OCI-M2 (cell line): ENCODE measurements around the gene CATSPERE.
"Not testable (repeated sequence)": the region's sequence is repeated elsewhere in the genome, so short reads cannot be mapped to it uniquely, and the experiment has no call there.

Experiments
- DNase-seq: peaks from one replicate; lab custom pipeline; 2025; ENCODE audit not compliant: unreplicated experiment; lab: John Stamatoyannopoulos, UW

CATSPERE gene

DNA sequence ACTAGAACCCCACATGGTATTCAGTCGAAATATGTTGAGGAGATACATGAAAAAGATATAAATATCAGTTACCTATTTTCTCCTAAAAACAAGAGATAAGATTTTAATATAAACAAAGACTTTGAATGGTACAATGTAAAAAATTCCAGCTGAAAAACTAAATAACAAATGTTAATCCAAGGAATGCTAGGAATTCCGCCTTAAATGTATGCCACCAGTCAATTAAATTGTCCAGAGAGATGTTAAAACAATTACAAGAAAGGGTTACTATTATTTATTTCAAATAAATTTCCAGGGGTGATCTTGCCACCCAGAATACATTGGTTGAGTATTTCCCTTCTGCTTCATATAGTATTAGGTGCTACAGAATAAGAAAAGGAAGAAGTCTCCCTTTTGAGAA lies 13.5 kb upstream of the CATSPERE start:
- no peak for DNase-seq

DNA sequence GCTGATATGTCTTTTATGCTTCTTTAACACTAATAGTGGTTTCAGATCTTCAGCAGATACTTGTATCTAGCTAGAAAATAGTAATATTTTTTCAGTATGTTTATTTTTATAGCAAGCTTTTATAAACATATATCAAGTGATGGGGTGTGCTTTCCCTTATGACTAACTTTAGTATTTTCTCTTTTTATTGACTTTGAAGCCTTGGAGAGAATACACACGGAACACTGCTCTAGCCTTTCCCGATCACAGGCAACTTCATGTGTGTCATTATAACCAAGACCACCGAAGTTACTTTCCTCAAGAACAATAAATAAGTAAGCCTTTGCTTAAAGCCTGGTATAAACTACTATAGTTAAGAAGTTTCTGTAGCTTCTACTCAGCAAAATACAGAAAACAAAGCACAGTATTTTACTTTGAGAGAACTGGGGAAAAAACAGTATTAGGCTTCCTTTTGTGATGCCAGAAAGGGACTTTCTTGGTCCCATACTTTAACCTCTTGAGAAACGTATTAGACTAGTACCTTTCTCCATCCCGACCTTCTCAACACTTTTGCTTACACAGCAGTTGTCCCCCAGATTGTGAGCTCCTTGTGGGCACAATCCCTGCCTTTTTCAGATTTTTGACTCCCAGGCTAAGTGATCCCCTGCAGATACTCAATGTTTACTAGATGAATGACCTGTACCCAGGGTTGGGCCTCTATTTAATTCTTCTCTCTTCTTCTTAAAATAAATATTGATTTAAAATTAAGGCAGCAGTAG lies 12.6 kb upstream of the CATSPERE start:
- no peak for DNase-seq

DNA sequence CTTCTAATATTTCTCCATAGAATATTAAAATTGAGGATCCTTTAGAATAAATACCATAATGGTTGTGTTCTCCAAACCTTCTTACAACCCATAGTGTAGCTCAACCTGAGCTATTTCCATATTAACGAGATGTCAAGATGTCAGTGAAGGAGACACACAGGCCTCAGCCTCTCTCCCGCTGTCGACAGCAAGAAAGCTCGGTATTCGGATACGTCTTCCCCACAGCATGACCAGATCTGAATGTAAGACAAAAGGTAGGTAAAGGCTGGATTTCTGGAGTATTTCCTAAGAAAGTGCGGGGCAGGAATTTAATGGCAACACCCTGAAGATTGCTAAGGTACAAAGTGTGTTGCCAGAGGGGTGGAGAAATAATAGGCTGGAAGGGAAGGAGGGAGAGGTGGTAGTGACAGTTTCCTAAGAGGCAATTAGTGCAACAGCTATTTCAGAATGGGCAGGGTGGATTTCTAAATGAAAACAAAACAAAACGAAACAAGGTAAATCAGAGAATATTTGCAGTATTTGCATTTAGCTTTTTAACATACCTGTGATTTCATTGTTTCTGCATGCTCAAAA lies 11.1 kb upstream of the CATSPERE start:
- DNase-seq: no peak

DNA sequence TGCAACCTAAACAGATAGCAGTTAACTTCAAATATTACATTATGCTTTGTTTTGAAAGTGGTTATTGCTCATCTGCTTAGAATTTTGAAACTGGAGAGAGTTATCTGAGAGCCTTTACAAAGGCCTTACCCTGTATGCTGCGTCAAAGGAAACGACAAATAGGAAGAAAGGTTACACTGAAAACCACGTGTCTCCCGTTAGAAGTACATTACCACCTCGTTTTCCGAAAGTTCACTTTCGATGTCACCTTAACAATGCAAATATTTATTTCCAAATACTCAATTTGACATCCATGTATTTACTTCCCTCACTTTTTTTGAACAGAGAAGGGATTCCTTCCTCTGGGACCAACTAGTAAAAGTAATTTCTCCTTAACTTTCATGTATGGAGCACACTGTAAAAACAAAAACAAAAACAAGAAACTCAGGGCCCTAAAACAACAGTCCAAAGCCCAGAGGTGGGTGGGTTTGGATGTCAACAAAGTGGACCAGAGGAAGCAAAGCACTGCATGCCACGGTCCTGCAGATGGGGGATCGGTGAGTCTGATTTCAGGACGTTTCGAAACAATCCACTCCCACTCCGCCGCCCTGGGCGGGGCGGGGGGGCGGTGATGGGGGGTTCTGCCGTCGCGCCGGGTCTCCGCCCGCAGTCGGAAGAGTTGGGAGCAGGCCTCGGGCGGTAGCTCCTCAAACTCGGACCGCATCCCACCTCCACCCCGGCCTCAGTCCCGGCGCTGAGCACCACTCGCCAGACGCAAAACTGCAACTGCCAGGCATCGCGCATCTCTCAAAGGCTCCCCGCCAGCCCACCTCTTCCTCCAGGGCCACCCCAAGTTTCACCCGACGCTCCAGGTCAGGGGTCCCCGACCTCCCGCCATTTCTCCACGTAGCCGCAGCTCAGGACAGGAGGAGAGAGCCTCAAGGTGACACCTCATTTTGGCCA lies 10.2 kb upstream of the CATSPERE start:
- no peak for DNase-seq

DNA sequence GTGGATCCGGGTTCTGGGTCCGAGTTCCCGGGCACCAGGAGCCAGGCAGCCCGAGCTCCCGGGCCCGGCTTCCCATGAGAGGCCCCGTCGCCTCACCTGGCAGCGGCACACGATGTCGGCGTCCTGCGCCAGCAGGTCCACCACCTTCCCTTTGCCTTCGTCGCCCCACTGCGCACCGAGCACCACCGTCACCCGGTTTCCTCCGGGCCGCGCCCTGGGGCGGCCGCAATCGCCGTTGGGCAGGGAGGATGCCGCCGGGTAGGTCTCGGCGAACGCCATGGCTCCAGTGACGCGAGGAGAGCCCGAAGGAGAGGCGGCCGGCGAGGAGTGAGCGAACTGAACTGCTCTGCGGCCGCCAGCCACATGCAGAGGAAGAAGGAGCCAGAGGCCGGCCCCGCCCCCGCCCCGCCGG lies 9.5 kb upstream of the CATSPERE start, which contains the start of gene ADSS2:
TSS of gene ADSS2 (minus strand) at position 371 of the 412 bp plus-strand sequence. CDS start at position 279, 92 bp downstream.
- no peak for DNase-seq

DNA sequence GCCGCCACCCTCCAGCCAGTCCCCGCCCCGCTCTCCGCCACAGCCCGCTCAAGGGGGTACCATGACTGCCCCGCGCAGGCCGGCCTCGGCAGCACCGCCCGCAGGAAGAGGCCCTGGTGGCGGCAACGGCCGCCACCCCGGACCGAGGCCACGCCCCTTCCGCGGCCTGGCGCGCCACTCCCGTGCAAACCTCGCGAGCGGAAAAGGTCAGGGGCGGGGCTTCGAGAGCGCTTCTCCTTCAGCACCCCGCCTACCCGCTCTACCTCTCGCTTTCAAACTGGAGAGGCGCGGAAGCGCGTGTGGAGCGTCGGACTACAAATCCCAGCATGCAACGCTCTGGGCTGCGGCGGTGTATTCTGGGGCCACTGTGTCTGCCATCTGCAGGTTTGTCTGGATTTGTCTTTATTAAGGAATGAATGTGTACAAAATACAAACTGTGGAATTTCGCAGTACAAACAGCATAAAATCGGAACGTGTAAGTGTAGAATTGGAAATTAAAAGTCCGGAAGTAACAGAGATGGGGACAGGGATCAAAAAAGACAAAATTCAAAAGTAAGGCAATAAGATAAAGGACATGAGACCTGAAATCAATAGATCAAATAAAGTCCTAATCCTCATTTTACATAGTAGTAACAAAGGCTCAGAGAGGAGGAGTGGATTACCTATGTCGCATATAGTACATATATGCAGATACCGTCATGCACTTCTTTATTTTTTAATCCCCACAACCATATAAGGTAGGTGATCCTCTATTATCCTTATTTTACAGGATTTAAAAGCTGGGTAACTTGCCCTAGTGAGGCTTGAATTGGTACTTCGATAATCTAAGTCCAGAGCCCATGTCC lies 8.9 kb upstream of the CATSPERE start:
- DNase-seq: peak; percentile 60

DNA sequence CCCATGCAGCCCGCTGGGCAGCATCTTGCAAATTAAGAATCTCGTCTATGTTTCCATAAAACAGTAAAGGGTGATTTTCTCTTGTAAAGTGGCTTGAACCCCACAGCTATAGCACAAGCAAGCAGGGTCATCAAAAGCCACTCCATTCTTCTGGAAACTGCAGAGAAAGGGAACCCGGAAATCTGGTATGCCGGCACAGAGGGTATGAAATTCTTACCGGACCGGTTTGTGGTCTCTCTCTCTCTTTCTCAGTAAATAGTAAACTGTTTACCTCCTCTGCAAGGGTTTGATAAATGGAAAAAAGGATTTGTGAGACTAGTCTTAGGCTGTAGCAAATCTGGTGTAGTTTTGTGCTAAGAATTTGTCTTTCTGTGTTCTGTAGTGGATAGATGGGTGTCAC lies 6.7 kb upstream of the CATSPERE start:
- DNase-seq: no peak

DNA sequence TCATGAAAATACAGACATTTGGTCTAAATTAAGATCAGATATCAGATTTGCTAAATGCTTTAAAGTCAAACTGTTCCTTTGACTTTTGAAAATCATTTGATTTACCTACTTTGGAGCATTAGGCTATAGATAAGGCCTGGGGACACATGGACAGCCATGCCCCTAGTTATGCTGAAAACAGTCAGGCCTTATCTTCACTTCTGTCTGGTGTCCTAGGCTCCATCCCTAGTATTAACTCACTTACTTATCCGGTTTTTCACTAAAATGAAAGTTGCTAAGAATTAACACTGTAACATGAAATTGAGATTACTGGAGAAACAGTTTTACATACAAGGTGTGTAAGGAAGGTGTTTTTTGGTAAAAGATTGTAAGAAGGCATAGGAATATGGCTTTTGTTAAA lies 4.5 kb upstream of the CATSPERE start:
- DNase-seq: no peak

DNA sequence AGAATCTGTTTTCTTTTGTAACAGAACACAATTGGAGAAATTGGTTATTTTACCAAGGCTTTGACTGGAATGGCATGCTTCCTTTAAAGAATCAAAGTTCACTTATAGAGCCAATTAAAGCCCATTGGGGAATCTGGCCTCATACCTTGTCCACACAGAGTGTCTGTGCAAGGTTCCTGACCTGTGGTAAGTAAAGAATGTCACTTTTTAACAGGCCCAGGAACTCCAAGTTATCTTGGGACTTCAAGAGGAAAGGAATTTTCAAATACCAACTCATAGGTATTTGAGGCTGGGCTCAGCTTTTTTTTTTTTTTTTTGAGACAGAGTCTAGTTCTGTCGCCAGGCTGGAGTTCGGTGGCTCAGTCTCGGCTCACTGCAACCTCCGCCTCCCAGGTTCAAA lies 2.3 kb upstream of the CATSPERE start:
- DNase-seq: no peak

DNA sequence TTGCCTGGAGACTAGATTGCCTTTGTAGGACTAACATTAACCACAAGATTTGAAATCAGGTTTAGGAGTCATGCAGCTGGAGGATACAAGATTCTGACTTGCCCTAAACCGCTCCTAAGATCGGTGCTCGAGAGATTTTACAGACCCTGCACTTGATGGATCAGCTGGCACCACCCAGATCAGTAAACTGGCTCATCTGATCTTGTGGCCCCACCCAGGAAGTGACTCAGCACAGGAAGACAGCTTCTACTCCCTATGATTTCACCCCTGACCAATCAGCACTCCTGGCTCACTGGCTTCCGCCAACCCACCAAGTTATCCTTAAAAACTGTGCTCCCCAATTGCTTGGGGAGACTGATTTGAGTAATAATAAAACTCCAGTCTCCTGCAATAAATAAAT lies 876 bp upstream of the CATSPERE start:
- no peak for DNase-seq

DNA sequence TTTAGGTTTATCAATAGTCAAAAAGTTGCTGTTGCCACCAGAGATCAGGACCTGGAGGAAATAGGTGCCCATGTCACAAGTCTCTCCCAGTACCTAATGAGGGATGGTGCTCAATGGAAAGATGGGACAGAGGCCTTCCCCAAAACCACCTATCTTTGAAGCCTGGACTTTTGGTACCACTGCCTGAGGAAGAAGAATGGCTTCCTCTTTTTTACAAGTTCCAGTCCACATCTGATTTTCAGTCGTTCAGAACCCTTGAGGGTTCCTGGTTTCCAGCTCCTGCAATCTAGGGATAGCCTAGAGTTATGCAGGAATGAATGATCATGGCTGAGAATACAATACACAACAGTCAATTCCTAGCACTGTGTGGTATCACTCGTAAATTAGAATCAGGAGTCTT lies 5.7 kb downstream of the CATSPERE start:
- no peak for DNase-seq

DNA sequence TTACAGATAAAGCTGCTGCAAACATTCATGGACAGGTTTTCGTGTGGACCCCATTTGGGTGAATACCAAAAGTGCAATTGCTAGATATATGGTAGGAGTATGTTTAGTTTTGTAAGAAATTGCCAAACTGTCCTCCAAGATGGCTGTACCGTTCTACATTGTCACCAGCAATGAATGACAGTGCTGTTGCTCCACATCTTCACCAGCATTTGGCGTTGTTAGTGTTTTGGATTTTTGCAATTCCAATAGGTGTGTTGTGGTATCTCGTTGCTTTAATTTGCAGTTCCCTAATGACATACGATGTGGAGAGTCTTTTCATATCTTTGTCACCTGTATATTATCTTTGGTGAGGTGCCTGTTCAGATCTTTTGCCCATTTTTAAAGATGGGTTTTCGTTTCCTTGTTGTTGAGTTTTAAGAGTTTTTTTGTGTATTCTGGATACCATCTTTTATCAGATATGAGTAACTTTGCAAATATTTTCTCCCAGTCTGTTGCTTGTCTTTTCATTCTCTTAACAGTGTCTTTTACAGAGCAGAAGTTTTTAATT lies 12.1 kb downstream of the CATSPERE start:
- no peak for DNase-seq

DNA sequence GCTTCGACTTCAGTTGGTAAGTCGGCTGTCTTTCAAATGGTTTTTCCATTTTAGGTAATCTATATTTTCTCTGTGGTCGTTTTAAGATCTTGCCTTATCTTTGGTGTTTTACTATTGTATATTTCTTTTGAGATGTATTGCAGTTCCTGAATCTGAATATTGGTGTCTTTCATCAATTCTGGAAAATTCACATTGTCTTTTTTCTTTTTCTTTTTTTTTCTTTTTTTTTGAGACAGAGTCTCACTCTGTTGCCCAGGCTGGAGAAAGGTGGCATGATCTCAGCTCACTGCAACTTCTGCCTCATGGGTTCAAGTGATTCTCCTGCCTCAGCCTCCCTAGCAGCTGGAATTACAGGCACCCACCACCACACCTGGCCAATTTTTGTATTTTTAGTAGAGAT lies 23.9 kb downstream of the CATSPERE start:
- not testable (repeated sequence) for DNase-seq

DNA sequence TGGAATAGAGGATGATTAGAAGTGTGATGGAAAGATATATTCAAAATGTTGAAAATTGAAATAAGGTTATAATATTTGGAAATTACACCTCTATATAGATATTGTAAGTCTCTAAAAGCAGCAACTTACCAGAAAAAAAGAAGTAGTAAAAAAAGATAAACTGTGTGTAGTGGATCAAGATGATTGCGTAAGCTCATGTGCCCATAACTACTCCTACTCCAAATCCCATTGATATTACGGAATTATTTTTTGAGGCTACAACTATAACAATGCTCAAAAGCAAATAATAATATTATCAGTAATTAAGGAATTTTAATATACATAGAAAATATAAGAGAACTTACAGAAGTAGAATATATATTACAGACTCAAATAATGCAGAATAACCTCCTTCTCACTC lies 33.6 kb downstream of the CATSPERE start:
- DNase-seq: no peak

DNA sequence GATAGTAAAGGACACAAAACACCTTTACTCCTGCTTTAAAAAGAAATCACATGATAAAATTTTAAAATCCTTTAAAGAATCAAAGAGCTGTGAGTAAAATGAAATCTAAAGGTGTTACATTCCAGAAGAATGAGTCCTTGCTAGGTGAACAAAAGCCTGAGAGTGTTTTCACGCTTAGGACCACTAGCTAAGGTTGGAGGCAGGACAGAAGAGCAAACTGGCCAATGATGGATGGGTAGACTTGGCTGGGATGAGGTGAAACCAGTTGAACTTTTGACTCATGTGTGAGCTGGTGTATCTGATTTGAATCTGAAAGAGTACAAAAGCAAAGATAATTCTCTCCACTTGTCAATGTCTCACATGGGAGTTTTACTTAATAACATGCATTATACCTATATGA lies 35.1 kb downstream of the CATSPERE start:
- DNase-seq: no peak

DNA sequence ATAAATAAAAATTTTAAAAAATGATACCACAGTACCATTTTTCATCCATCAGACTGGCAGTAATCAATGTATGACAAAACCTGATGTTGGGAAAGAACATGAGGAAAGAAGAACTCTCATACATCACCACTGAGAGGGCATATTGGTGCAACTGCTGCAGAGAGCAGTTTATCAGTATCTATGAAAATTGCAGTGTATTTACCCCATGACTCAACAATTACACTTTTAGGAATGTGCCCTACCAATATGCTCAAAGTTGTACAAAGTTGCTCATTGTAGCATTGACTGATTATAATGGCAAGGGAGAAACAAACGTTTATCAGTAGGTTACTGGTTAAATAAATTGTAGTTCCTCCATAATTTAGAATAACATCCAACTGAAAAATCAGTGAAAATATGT lies 36.7 kb downstream of the CATSPERE start:
- DNase-seq: no peak

DNA sequence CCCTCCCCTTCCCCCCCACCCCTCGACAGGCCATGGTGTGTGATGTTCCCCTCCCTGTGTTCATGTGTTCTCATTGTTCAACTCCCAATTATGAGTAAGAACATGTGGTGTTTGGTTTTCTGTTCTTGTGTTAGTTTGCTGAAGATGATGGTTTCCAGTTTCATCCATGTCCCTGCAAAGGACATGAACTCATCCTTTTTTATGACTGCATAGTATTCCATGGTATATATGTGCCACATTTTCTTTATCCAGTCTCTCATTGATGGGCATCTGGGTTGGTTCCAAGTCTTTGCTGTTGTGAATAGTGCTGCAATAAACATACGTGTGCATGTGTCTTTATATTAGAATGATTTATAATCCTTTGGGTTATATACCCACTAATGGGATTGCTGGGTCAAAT lies 38.4 kb downstream of the CATSPERE start:
- not testable (repeated sequence) for DNase-seq

DNA sequence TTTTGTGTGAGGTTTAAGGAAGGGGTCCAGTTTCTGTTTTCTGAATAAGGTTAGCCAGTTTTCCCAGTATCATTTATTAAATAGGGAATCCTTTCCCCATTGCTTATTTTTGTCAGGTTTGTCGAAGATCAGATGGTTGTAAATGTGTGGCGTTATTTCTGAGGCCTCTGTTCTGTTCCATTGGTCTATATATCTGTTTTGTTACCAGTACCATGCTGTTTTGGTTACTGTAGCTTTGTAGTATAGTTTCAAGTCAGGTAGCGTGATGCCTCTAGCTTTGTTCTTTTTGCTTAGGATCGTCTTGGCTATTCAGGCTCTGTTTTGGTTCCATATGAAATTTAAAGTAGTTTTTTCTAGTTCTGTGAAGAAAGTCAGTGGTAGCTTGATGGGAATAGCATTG lies 39.4 kb downstream of the CATSPERE start:
- not testable (repeated sequence) for DNase-seq

DNA sequence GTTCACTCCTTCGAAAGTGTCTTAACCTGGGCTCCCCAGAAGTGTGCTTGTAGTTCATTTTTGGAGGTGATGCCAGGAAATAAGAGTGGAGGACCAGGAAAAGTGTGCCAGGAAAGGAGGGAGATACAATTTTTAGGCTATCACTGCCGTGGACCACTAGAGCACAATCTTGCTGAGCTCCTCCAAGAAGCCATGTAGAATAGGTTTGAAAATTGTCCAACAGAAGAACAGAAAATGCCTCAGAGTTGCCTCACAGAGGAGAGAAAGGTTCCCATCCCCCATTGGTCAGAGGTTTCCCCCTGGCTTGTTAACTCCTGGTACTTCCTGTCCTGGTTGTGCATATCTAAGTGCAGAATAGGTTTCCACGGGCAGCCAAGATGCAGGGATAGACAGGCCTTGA lies 41.6 kb downstream of the CATSPERE start:
- DNase-seq: no peak

DNA sequence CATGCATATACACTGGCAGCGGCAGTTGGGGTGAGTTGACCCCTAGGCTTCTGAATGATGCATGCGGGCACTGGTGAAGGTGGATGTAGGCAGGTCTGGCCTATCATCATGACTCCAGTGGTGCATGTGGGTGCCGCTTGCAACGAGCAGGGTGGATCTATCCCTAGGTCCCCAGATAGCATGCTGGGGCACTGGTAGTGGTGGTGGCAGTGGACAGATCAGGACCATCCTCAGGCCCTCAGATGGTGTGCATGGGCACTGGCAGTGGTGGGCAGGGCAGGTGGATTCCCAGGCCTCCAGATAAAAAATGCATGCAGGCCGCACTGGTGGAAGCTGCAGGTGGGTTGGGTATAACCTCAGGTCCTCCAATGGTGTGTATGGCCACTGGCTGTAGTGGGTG lies 52.4 kb downstream of the CATSPERE start:
- DNase-seq: no peak

DNA sequence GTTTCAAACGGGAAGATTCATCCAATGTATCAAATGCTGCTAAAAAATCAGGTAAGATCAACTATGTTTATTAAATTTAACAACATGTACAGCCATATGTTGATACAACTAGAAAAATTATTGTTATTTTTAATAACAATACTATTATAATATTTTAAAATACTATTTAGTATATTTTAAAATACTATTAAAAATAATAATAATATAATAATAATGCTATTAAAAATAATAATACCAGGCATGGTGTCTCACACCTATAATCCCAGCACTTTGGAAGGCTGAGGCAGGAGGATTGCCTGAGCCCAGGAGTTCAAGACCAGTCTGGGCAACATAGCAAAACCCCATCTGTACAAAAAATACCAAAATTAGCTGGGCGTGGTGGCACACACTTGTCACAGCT lies 54.6 kb downstream of the CATSPERE start:
- DNase-seq: no peak
